Activated CD8-positive, alpha-beta memory T cell treated with anti-CD3 and anti-CD28 coated beads, Interleukin-2, amount 50 U/mL, for 4 hours (primary cell): Measurements from ENCODE around the gene SMIM44.
"Not testable (repeated sequence)": the region's sequence is repeated elsewhere in the genome, so short reads cannot be mapped to it uniquely, and the experiment has no call there.

ENCODE experiments used
- DNase-seq: peaks from one replicate; pipeline ENCODE4 v3.0.0-alpha.2; 2020

Gene SMIM44

GRCh38 chr19:3455960-3456601 lies 27.2 kb downstream of the SMIM44 start:
- DNase-seq, result no peak

DNA sequence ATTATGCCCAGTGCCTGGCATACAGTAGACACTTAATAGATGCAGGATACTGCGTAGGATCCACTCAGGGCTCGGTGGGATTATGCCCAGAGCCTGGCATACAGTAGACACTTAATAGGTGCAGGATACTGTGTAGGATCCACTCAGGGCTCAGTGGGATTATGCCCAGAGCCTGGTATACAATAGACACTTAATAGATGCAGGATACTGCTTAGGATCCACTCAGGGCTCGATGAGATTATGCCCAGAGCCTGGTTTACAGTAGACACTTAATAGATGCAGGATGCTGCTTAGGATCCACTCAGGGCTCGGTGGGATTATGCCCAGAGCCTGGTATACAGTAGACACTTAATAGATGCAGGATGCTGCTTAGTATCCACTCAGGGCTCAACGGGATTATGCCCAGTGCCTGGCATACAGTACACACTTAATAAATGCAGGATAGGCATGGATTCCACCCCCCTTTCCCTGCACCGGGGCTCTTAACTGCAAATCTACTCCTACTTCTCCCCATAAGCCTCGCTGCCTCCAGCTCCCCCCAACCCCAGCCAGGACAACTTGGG lies 27.8 kb downstream of the SMIM44 start:
- DNase-seq, result no peak

GRCh38 chr19:3454656-3455392 lies 28.4 kb downstream of the SMIM44 start:
- no peak for DNase-seq

GRCh38 chr19:3453840-3454239 lies 29.4 kb downstream of the SMIM44 start:
- no peak for DNase-seq

GRCh38 chr19:3452942-3453214 lies 30.4 kb downstream of the SMIM44 start:
- not testable (repeated sequence) for DNase-seq

GRCh38 chr19:3452171-3452941 lies 30.9 kb downstream of the SMIM44 start:
- no peak for DNase-seq

DNA sequence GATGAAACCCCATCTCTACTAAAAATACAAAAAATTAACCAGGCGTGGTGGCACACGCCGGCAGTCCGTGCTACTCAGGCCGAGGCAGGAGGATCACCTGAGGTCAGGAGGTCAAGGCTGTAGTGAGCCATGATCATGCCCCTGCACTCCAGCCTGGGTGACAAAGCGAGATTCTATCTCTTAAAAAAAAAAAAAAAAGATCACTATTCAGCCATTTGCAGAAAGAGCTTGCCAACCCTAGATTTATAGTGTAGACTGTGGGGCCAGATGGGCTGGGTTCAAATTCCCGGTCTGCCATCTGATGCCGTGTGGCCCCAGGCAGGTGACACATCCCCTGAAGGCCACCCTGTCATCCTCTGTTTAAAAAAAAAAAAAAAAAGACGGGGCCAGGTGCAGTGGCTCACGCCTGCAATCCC lies 31.8 kb downstream of the SMIM44 start:
- DNase-seq, result no peak

DNA sequence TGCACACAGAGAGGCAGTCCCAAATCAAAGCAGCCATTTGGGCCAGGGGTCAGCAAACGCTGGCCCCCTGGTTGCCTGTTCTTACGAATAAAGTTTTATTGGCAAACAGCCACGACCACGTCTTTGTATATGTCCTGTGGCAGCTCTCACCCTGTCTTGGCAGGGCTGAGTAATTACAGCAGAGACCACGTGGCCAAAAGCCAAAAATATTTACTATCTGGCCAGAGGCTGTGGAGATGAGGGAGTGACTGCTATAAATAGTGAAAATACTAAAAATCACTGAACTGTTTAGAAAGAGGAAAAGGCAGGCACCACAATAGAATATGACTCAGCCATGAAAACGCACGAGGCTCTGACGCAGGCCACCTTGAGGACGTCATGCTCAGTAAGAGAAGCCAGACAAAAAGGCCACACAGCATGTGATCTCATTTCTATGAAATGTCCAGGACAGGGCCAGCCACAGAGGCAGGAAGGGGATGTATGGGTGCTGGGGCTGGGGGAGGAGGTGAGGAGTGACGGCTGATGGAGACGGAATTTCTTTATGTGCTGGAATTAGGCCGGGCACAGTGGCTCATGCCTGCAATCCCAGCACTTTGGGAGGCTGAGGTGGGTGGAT lies 32.3 kb downstream of the SMIM44 start:
- no peak for DNase-seq

DNA sequence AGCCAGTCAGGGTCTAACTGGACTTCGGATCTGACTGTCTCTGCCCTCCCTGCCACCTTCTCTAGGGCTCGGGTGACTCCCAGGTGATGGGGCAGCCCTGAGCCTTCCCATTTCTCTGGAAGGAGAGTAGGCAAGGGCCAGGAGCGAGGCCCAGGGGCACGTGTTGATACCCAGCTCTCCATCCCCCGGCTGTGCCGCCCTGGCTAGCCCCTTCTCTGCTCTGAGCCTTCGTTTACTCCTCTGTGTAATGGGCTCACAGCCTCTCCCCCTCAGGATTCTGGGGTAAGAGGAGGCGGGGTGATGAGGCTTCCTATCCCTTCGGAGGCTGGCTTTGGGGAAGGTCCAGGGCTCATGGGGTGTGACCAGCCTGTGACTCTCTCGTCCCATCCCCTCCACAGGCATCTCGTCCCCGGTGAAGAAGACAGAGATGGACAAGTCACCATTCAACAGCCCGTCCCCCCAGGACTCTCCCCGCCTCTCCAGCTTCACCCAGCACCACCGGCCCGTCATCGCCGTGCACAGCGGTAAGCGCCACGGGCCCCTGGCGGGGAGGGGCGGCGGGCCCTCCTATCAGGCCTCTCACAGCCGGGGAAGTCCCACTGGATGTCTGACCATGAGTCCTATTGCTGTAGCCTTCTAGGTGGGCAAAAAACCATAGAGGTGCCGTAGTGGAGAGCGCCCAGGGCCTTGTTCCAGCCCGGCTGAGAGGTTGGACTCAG lies 34.5 kb downstream of the SMIM44 start:
- DNase-seq, result no peak

- not testable (repeated sequence) for DNase-seq
These were observed 36.6 kb downstream of the SMIM44 start for GRCh38 chr19:3446657-3447056.

- no peak for DNase-seq
These were observed 38.5 kb downstream of the SMIM44 start for GRCh38 chr19:3444695-3445234.

DNA sequence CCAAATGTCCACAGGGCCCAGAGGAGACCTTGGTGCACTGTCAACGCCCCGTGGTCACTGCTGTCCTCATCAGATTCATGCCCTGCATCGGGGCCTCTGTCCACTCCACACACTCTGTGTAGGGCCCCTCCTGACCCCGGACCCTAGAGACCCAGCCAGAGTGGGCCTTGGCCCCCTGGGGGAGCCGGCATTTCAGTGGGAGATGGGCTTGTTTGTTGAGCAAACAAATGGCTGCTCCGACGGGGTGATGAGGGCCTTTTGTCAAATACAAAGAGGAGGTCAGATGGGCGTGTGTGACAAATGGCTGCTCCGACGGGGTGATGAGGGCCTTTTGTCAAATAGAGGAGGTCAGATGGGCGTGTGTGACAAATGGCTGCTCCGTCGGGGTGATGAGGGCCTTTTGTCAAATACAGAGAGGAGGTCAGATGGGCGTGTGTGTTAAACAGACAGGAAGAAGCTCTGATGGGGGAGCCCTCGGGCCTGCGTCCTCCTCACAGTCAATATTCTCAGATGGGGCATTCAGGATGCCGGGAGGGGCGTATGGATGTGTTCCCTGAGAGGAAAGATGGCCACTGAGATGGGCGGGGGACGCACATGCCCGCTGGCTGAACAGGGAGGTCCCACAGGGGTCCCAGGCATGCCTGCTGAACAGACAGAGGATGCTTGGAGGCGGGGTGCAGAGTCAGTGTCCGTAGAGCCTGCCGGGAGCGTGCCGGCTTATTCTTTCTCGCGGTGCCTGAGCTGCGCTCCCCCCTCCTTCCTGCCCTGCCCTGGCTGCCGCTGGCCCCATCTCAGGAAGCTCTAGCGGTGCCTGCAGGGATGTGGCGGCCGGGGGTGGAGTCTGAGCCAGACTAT lies 39.2 kb downstream of the SMIM44 start:
- DNase-seq, result no peak

- DNase-seq, result no peak
These were observed 40.7 kb downstream of the SMIM44 start for GRCh38 chr19:3442487-3443071.

DNA sequence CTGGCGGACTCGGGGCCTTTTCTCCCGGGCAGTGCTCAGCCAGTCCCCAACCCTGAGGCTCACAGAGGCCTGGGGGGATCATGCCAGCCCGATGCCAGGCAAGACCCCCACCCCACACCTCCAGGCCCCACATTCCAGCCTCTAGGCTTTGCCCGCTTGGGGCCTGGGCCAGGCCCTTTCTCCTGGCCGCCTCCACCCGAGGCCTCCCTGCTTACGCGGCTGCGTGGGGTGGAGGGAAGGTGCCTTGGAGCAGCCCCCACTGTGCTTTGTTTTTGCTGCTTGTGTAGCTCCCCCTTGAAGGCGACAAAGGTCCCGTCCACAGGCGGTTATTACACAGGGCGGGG lies 41.3 kb downstream of the SMIM44 start:
- no peak for DNase-seq

GRCh38 chr19:3441089-3441985 lies 41.9 kb downstream of the SMIM44 start:
- no peak for DNase-seq

DNA sequence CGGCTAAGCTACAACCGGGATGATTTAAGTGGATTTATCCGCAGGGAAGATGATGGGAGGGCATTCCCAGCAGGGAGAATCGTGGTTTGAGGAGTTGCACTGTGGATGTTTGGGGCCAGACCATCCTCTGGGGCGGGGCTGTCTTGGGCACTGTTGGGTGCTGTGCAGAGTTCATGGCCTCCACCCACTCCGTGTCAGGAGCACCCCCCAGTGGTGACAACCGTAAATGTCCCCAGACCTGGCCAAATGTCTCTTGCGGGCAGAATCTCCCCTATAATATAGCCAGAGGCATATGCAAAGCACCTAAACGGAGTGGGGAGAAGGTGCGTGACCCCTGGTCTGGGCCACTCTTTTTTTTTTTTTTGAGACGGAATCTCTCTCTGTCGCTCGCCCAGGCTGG lies 43.2 kb downstream of the SMIM44 start:
- peak; percentile 62 for DNase-seq

DNA sequence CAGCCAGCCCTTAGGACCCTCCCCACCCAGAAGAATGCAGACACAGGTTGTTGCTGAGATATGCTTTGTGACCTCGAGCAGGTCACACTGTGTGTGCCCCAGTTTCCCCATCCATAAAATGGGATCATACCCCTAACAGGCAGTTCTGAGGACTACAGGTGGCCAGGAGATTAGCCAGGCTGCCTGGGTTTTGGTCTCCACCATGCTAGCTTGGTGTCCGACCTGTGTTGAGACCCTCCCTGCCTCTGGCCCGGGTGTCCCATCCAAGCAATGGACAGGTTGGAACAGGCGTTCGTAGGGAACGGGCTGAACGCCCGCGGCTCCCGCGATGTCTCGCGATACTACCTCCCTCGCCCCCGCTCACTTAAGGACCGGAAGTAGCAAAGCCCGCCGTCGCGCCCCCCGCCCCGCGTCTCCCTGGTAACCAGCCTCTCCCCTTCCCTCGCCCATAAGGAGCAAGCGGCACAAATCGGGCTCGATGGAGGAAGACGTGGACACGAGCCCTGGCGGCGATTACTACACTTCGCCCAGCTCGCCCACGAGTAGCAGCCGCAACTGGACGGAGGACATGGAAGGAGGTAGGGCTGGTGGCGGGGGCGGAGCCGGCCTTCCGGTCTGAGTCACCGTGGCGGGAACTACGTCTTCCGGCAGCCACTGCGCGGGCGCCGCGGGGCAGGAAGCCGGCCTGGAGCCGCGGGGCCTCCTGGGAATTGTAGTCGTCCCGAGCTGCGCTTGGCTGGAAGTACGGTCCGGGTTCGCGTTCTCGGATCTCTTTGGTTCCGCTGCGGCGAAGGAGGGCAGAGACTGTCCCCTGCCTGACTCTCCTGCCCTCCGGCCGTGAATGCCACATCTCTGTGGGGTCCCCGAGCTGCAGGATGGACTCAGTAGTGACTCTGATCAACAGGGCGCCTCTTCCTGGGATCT lies 48.3 kb downstream of the SMIM44 start:
- DNase-seq, result peak; percentile 96

DNA sequence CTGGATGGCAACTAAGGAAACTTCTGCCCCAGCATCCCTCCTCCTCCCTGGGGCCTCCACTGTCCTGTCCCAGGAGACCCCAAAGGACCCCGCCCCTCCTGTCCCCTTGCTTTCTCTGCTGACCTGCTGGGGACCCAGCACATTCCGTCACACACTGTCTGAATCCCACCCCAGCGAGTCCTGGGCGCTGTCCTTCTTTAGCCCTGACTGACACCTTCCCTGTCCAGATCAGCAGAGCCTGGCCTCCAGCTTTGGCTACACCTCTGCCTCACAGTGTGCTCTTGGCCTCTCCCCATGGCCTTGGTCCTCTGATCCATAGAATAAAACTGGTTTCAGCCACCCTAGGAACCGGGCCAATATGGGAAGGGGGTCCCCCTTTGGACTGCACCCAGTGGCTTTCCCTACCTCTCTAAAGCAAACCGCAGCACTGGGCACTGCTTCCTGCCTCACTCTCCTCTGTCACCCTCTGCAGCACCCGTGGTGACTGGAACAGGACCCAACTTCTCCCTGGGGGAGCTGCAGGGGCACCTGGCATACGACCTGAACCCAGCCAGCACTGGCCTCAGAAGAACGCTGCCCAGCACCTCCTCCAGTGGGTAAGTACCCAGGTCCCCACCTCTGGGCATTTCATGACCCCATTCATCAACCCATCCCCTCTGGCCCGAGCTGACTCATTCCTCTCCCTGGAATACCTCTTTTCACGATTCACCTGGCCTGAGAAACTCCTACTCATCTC lies 49.3 kb downstream of the SMIM44 start:
- no peak for DNase-seq
